Lower lobe of right lung (tissue), 2 donors: ENCODE results near the gene TRO. TPM values are rescaled to one million over a fixed set of nuclear protein-coding genes. Genes with fewer than 3 reads are reported as not detected.

Experiments used
- ATAC-seq, 2 donors: fragments of 200-7000 bp; cut with Tn5 transposase; one replicate each; pipeline ENCODE4 v1.9.1; 2020 to 2022; ENCODE audit warnings: mild to moderate bottlenecking in 2 of 2, moderate library complexity in 2 of 2
- DNase-seq: peaks from one replicate; pipeline ENCODE4 v3.0.0-alpha.2; 2020
- H3K27ac ChIP-seq: fragments of 200-600 bp; one replicate; pipeline ENCODE4 v1.8.0; 2022
- H3K27me3 ChIP-seq: fragments of 200-600 bp; one replicate; pipeline ENCODE4 v1.8.0; 2022; ENCODE audit warnings: low read depth
- H3K36me3 ChIP-seq: fragments of 200-600 bp; one replicate; pipeline ENCODE4 v1.8.0; 2022; ENCODE audit warnings: mild to moderate bottlenecking
- H3K4me1 ChIP-seq: fragments of 200-600 bp; one replicate; pipeline ENCODE4 v1.8.0; 2022
- H3K4me3 ChIP-seq: fragments of 200-600 bp; one replicate; pipeline ENCODE4 v1.8.0; 2022; ENCODE audit warnings: mild to moderate bottlenecking
- H3K9me3 ChIP-seq: fragments of 200-600 bp; one replicate; pipeline ENCODE4 v1.8.0; 2022
- CTCF ChIP-seq: fragments of 200-600 bp; IDR thresholded peaks from one replicate; pipeline ENCODE4 v1.8.0; 2022; ENCODE audit warnings: antibody characterized with exemption, mild to moderate bottlenecking
- intact Hi-C: fragments of 100-400 bp; cut with DNase I; formaldehyde crosslinking; loops from one replicate; pipeline ENCODE4 v1.11.0; 2022
- total RNA-seq: library from RNA; stranded (reverse); fragmentation: NEBNext Ultra II Directional; extraction: Animal tissue kit (Norgen Biotek cat#: 25700); gene quantifications from one replicate; pipeline ENCODE4 v1.2.1, GENCODE V29; 2021
- donor health status: DM: no; HTN: yes; CAD: no; lungs with severe emphysema.

TRO gene
- total RNA-seq, 1 donor from 2014 or later, result 2.7 TPM

GRCh38 chrX:54961750-54962149, 41.1 kb downstream of the TRO start:
- H3K27me3 ChIP-seq, result no peaks in the 10 kb centered on the region
- H3K4me3 ChIP-seq, result no peak overlapping the region
- no peak for ATAC-seq
- intact Hi-C loops, result no loop called here
- no peaks in the 10 kb centered on the region for H3K9me3 ChIP-seq
- no peak for TF ChIP-seq CTCF
- H3K4me1 ChIP-seq, result no peaks in the 10 kb centered on the region
- no peak for DNase-seq
- H3K36me3 ChIP-seq, result no peaks in the 10 kb centered on the region
- no peak overlapping the region for H3K27ac ChIP-seq

- intact Hi-C loops, result no loop called here
- ATAC-seq, result no peak
Measured at GRCh38 chrX:54964766-54965497, 44.3 kb downstream of the TRO start.

GRCh38 chrX:54977387-54977786, 56.8 kb downstream of the TRO start:
- intact Hi-C loops, result no loop called here
- H3K4me3 ChIP-seq, result no peak overlapping the region
- H3K27me3 ChIP-seq, result no peaks in the 10 kb centered on the region
- no peaks in the 10 kb centered on the region for H3K4me1 ChIP-seq
- no peaks in the 10 kb centered on the region for H3K36me3 ChIP-seq
- no peaks in the 10 kb centered on the region for H3K9me3 ChIP-seq
- DNase-seq, result no peak
- H3K27ac ChIP-seq, result no peak overlapping the region
- TF ChIP-seq CTCF, result no peak
- no peak for ATAC-seq

More at GRCh38 chrX:54964766-54965497, 44.3 kb downstream of the TRO start:
- Histone ChIP-seq H3K4me1 (no peaks in the 10 kb centered on the region), H3K27ac (no peak overlapping the region), H3K4me3 (no peak overlapping the region), H3K27me3 (no peaks in the 10 kb centered on the region), H3K36me3 (no peaks in the 10 kb centered on the region), H3K9me3 (no peaks in the 10 kb centered on the region)
- DNase-seq, result no peak
- no peak for TF ChIP-seq CTCF

GRCh38 chrX:54978448-54978847, 57.8 kb downstream of the TRO start:
- no peak overlapping the region for H3K27ac ChIP-seq
- no peaks in the 10 kb centered on the region for H3K36me3 ChIP-seq
- H3K4me3 ChIP-seq, result no peak overlapping the region
- intact Hi-C loops, result no loop called here
- DNase-seq (no peak), ATAC-seq (no peak)
- no peak for TF ChIP-seq CTCF
- no peaks in the 10 kb centered on the region for H3K27me3 ChIP-seq
- no peaks in the 10 kb centered on the region for H3K4me1 ChIP-seq
- H3K9me3 ChIP-seq, result no peaks in the 10 kb centered on the region

- no peak for TF ChIP-seq CTCF
- no peak for DNase-seq
- H3K9me3 ChIP-seq, result no peaks in the 10 kb centered on the region
Measured at GRCh38 chrX:54979432-54979831, 58.8 kb downstream of the TRO start.

More at GRCh38 chrX:54979432-54979831, 58.8 kb downstream of the TRO start:
- Histone ChIP-seq H3K27ac (no peak overlapping the region), H3K4me3 (no peak overlapping the region), H3K36me3 (no peaks in the 10 kb centered on the region), H3K4me1 (no peaks in the 10 kb centered on the region), H3K27me3 (no peaks in the 10 kb centered on the region)
- no peak for ATAC-seq
- intact Hi-C loops, result no loop called here
